Stimulated activated CD8-positive, alpha-beta memory T cell treated with anti-CD3 and anti-CD28 coated beads, Interleukin-15, amount 100 ng/mL, for 24 hours (primary cell): ENCODE data around the gene DTD1.

ENCODE experiments used
- DNase-seq: peaks from one replicate; pipeline ENCODE4 v3.0.0-alpha.2; 2020; ENCODE audit warnings: low read depth

The DTD1 gene

DNA sequence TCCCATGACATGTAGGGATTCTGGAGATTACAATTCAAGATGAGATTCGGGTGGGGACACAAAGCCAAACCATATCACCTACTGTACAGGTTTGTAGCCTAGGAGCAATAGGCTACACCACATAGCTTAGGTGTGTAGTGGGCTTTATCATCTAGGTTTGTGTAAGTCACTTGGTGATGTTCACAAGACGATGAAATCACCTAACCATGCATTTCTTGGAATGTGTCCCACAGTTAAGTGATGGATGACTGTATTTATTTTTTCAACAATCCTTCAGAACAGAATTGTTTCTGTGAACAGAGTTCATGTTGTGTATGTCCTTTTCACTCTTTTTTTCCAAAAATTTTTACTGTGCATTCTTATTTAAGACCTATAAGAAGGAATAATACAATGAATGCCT, 76.1 kb downstream of the DTD1 start:
- DNase-seq = no peak

DNA sequence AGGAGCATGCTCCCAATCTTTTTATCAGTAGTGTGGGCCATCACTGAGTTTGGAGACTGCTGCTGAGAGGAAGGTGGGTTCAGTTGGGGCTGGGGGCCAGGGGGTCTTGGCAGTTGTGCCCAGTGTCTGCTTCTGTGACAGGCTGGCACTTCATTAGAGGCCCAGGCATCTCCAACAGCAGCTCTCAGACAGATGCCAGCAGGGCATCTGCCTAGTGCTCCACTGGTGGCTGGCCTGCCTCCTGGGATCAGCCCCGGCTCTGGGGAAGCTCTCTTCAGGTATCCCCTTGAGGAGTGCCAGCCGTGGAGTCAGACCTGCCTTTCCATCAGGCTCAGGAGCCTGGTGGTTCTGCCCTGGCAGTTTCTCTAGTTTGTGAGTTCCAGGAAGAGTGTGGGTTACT, 77.3 kb downstream of the DTD1 start:
- DNase-seq = no peak

DNA sequence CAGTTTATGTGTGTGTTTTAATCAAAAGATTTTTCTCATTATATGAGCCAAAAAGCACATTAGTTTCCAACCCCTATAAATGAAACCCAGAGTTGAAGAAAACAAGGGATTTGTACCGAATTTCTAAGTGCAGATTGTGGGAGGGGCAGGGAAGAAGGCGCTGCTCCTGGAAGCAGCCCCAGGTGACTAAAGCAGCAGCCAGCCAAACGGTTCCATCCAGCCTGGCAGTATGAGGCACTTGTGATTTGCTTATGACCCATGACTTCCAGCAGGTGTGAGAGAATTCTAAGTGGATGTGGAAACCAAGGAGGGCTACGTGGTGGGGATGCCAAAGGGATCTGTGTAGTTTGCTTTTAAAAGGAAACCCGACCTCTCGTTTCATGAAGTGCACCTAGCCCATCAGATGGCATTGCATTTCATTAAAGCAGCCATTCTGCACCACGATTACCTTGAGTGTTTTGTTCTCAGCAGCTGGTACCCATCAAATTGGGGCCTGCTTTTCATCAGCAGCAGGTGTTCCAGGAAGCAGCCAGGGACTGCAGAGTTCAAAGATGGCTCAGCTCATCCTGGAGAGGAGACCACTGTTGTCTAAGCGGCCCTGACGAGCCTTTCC, 79.1 kb downstream of the DTD1 start:
- DNase-seq = no peak

DNA sequence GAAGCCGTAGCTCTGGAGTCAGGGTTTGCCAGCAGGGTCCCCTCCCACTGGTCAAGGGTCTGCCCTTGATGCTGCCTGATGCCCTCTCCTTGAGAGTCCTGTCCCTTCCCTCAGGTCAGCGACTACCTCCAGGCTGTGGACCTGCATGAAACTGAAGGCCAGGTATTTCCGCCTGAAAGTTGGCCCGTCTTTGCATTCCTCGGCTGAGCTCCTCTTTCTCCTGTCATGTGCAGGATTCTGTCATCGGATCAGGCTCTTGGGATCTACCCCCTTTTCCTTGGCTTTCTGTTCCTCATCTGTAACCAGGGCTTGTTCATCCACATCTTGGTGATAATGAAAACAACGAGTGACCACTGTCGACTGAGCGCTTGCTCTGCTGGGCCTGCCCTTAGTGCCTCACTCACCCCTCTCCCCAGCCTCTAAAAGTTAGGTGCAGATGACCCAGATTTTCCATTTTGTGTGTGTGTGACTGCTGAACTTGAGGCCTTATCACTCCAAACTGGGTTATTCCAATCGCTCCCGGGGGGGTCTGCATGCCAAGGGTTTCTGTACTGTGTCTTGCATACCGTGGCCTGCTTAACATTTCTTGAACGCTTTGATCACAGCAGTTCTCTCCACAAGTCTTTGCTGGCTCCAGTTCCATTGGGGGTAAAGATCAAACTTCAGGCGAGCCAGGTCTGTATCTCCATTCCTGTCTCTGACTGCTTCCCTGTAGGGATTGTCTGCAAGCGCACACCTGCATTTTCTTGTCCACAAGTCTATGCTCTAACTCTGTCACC, 81.6 kb downstream of the DTD1 start:
- DNase-seq = no peak

DNA sequence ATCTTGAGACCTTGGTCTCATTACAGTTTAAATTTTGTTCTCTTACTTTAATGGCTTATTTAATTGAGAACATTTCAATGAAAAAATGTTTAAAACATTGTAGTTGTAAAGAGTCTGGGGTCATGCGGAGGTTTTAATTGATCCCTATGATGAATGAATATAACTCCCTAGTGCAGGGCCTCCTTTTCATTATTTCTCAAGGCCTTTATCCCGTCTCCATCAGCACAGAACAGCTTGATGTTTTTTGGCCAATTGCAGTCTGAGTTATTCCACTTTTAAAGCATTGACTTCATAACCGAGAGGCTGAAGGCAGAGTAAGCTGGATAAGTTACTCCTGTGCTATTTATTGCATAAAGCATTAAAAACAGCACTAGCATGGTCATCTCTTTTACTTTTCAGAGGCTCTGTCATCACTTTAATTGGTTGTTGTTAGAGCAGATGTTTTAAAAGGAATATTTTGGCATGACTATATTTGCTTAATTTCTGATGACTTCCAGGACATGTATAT, 83.4 kb downstream of the DTD1 start:
- DNase-seq = no peak

DNA sequence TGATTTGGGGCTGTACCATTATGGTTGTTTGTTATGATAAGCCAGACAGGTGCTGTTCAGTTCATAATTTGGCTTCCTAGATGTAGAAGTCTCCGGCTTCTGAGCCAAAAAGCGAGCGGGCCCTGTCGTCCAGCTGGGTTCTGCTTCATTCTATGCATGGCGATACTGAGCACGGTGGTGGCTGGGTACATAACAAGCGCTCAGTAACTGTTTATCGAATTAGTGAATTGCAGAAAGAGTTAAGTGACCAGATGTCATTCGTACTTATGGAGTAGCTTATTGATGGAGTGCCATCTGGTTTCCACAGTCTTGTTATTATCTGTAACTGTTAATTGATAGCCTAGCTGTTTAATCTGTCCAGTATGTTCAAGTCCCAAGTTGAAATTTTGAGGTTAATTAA, 85.0 kb downstream of the DTD1 start:
- DNase-seq = no peak

DNA sequence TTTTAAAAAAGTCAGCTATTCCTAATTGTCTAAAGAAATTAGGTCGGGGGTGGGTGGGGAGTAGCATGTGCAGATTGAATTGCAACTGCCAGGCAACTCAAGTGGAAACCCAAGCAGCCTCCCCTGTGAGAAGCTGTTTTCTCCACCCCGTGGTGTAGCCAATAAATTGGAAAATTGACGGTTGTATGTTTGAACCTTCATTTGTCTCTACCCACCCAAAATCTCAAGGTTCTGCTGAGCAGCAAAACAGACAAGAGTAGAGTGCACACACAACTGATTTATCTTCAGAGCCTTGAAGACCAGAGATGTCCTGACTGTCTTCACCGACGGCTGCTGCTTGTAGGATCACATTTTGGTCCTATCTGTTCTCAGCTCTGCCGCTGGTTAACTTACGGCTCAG, 88.5 kb downstream of the DTD1 start:
- DNase-seq = no peak

DNA sequence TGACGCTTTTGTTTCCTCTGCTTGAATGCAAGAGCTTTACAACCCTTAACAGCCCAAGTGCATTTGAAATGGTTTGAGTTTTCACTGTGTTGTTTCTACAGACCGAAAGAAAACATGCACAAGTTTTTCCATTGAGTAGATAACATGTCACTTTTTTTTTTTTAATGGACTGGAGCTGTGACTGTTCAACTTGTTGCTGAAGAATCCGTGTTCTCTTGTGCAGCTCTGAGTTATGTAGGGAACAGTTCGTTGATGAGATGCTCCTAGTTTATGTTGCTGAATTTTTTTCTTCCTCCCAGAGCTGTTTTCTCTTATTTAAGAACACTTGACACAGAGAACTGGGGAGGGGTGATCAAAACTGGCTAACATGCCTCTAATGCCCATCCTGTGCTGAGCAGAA, 89.3 kb downstream of the DTD1 start:
- no peak for DNase-seq

DNA sequence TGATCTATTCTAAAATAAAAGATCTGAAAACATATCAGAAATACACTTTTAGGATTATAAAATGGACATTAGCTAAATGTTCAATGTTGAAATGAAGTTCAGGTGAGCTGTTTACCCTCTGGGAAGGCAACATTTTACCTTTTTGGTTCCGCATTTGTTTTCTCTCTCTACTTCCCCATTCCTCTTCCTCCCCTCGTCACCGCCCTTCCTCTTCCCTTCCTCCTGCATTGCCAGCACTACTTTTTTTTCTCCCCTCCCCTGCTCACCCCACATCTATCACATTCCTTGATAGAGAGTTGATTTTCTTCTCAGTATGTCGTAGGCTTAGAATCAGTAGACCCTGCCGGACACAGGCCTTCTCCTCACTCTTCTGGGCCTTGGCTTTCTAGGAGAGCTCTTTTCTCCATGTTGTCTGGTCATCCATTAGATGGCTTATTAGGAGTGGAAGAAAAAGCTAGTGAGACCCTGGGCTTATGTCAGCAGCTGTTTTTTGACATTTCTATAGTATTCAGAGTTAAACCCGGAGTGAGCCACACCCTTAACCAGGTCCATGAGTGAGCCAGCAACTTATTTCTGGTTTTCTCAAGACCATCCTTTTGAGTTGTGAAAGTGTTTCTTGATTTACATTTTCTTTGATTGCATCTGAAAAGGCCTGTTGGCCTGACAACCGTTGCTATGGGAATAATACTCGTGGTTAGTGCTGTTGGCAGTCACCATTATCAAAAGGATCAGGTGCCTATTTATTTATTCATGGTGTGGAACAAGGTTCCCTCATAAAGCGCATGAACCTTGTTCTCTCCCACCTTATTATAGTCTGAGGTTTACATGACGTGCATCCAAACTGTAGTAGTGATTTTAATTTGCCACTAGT, 90.9 kb downstream of the DTD1 start:
- no peak for DNase-seq

DNA sequence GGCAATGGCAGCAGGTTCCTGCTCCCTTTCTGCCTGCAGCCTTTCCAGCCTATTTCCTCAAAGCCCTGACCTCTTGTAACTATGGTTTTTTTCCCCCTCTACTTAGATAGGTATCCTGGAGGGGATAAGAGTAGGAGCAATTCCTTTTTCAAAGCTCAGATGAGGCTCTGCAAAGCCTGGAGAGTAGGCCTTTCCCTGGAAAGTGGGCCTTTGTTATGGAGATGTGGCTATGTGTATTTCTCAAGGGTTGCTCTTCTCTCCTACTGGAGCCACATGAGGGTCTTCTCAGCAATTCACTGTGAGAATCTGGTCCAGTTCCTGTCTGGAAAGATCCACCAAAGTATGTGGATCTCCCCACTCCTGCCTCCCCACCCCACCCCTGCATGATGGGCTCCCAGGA, 96.0 kb downstream of the DTD1 start:
- DNase-seq = no peak

DNA sequence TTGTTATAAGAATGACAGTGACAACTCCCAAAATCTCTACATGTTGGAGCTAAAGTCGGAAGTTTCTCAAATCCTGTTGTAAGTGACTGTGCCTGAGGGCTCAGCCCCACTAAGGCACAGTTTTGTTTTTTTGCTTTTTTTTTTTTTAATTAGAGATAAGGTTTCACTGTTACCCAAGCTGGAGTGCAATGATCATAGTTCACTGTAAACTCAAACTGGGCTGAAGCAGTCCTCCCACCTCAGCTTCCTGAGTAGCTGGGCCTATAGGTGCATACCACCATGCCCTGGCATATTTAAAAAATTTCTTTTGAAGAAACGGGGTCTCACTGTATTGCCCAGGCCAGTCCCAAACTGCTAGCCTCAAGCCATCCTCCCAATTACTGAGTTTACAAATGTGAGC, 96.9 kb downstream of the DTD1 start:
- no peak for DNase-seq

DNA sequence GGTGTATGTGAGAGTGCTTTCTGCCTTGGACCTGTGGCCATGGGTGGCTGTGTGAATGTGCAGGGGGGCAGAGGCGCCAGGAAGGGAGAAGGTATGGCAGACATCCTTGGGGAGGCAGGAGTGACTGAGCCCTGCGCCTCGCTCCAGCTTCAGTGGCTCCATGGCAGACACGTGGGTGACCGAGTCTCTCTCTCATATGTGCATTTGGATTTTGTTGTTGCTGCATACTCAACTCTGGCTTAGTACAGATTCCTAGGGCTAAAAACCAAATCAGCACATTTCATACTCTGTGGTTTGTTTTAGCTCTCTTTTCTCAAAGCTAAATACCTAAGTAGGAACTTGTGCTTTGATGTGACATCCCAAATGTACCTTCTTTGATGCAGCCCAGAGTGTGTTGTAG, 97.6 kb downstream of the DTD1 start:
- DNase-seq = no peak

DNA sequence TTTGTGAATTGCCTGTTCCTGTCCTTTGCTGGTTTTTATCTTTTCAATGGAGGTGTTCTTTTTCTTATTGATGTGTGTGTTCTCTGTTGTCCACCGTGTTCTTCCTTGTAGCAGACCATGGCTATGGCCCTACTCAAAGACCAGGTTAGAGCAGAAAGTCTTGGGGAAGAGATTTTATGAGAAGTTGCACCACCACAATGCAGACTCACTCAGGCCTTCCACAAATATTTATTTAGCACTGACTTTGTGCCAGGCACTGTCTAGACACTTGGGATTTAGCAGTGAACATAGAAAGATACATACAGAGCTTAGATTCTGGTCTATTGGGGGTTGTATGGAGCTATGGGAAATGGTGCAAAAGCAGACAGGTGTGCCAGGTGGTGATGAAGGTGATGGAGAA, 98.8 kb downstream of the DTD1 start:
- no peak for DNase-seq

DNA sequence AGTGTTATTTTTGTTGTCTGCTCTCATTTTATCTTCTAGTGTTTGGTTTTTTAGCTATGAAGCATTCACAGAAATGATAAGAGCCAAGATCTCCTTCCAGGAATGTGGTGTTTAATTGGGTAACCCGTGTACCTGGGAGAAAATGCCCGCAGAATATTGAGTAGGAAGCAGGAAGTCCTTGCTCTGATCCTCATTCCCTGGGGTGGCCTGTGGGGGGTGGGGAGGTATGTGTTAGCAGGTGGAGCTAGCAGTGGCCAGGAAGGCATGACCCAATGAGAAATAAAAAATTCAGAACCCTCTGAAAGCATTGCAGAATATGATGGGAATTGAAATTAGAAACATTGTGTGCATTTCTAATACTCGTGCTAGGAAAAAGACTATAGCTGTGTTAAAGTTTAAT, 100.8 kb downstream of the DTD1 start:
- no peak for DNase-seq

DNA sequence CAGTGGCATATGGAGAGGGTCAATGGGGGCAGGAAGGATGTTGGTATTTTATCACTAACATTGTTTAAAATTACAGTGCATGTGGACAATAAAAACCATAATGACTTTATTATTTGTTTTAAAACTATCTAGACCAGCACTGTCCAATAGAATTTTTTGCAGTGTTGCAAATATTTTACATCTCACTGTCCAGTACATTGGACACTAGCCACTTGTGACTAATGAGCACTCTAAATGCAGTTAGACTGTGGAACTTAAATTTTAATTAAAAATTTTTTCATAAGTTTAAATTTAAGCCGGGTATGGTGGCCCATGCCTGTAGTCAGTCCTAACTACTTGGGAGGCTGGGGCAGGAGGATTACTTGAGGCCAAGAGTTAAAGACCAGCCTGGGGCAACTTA, 101.7 kb downstream of the DTD1 start:
- no peak for DNase-seq

DNA sequence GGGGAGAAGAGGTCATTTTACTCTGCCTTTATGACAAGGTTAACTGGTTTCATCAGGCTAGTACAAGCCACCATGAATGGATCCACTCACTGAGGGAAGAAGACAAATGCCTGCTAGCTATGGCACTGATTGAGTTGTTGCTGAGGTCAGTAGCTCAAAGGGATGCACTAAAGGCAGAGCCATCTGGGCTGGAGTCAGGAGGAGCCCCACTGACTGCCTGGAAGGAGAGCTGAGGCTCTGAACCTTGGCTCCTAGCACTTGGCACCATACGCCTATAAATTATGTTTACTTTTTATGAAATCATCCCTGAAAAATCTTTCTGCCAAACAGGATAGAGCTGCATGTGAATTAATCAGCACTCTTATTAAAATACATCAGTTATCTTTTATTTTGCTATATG, 104.6 kb downstream of the DTD1 start:
- DNase-seq = no peak

DNA sequence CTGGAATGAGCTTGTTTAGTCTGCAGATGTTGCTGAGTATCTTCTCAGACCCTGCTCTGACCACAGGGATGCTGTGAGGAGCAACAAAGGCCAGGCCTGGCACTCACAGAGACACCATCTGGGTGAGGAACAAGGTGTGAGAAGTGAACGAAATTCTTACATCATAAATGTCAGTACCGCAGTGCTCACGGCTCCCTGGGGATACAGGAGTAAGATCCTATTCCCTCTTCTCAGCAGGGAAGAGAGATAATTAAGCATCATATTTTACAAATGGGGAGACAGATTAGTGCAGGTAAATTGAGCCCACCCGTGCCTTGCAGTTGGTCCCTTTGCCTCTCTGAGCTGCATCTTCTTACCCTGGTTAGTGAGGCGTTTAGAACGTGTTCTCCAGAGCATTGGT, 106.2 kb downstream of the DTD1 start:
- DNase-seq = no peak

DNA sequence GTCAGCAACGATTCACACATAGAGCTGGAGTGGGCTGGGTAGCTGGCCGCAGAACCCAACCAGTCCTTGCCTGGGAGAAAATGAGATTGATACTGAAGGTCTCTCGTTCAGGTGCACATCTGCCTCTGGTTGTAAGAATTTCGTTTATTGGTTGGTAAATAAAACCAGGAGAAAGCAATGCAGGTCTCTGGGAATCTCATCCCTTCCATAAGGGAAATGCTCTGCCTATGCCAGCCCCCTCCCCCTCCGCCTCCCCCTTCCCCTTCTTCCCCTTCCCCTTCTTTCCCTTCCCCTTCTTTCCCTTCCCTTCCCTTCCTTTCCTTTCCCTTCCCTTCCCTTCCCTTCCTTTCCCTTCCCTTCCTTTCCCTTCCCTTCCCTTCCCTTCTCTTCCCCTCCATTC, 107.3 kb downstream of the DTD1 start:
- no peak for DNase-seq

DNA sequence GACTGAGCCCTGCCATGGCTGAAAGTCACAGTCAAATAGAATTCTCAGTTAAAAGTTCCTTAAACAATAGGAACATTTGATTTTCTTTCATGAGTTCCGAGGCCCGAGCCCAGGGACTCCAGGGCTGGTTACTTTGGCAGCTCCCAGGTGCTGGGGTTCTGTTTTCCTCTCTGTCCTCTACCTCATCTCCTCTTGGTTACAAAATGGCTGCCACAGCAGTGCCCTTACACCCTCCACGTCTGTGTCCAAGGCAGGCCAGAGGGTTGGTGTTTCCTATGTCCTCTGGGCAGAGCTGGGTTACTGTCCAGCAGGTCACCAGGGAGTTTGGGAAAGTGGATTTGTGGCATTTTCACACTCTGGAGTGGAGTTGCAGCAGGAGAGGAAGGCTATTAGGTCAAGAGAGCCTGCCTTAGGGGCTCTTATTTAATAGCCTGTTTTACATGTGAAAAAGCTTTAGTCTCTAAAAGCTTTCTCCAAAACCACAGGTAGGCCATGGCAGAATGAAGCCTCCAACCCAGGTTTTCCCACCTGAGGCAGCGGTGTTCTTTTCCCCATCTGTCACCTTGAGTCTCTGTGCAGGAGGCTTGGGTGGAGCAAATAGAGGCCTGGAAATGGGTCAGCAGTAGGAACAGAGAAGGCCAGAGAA, 111.0 kb downstream of the DTD1 start:
- DNase-seq = no peak

DNA sequence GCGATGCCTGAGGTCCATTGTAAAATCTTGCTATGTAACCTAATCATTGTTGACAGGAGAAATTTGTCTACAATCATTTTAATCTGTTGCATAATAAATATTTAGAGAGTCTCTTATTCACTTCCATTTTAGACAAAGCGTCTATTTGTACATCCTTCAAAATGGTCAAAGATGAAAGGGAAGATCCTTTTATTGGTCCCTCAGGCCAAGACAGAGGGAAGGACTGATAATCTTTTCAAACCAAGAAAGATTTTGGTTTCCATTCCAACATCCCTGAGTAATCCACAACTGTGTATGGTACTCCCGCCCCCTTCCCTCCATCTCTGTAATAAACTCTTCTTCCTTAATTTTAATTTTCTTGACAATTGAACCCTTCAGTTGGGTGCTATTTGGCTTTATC, 114.1 kb downstream of the DTD1 start:
- DNase-seq = no peak

DNA sequence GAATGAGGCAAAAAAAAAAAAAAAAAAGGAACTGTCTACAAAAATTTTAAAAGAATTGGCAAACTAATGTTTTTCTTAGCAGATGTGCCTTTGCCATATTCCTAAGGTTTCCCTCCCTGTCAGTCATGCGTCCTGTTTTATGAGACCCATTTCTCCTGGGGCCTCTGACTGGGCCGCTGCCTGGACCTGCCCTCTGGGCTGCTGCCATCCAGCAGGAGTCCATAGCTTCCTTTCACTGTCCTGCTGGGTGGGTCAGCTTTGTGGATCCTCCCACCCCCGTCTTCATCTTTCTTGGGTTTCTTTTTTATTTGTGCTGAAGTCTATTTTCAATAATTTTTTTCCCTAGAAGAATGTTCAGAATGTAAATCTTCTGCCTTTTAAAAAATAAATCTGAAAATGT, 114.9 kb downstream of the DTD1 start:
- DNase-seq = no peak

DNA sequence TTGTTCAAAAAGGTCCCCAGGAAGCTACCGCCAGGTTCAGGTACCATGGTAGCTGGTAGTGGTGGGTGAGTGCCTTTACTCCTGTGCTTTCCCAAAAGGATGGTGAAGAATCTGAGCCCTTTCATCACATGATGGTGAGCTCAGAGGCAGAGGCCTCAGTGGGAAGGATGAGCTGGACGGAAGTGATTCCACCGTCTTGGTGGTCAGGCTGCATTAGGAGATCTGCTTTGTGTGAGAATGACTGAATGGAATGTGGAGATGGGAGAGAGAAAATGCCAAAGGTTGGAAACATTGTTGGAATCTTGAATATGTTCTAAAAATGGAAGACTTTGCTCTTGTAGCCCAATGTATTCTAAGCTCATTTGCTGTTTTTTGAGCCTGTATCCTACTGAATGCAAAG, 117.6 kb downstream of the DTD1 start:
- DNase-seq = no peak

DNA sequence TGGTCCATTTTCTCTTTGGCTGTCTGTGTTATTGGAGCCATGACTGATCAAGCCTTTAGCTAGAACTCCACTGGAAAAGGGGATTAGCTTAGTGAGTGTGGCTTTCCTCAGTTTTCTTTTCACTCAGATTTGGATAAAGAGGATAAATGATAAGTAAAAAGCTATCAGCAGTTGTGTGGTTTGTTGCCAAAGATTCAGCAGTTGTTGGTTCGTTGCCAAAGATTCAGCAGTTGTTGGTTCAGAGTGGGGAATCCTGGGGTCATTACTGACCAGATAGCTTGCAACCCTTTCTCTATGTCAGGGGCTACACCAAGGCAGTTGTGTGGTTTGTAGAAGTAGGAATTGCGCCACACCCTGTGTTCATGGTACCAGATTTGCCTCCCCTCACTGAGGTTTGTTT, 118.1 kb downstream of the DTD1 start:
- DNase-seq = no peak
